Activated T-cell treated with anti-CD3 and anti-CD28 coated beads, Interleukin-2, amount 50 U/mL, for 48 hours (primary cell): ENCODE data around the gene RNF5.

Source experiments
- DNase-seq, 2 experiments: peaks; one replicate each; pipeline ENCODE4 v3.0.0-alpha.2; 2020

Gene RNF5

GRCh38 chr6:32152769-32153563 lies 25.2 kb upstream of the RNF5 start:
- DNase-seq, result peak in 1 of 2 experiments; percentile 43

- DNase-seq, result peak; percentile 87
Measured at GRCh38 chr6:32153564-32154513, 24.4 kb upstream of the RNF5 start, which contains the start of gene PPT2. Gene PPT2, plus strand, starts transcription at chr6:32154141. Its CDS starts 454 bp downstream, at chr6:32154595.

GRCh38 chr6:32154514-32155161 lies 23.6 kb upstream of the RNF5 start:
- peak; percentile 74 to 77 for DNase-seq

GRCh38 chr6:32156891-32157290 lies 21.3 kb upstream of the RNF5 start:
- no peak for DNase-seq

GRCh38 chr6:32158052-32158451 lies 20.2 kb upstream of the RNF5 start:
- DNase-seq, result no peak

- no peak for DNase-seq
Measured at GRCh38 chr6:32163559-32164258, 14.5 kb upstream of the RNF5 start.

GRCh38 chr6:32164295-32164694 lies 13.9 kb upstream of the RNF5 start, which contains the start of gene EGFL8:
Gene EGFL8, plus strand, starts transcription at chr6:32164595. Its CDS starts 1,571 bp downstream, at chr6:32166166.
- DNase-seq, result no peak

GRCh38 chr6:32166411-32167061 lies 11.7 kb upstream of the RNF5 start:
- no peak for DNase-seq

- DNase-seq, result no peak
Measured at GRCh38 chr6:32167154-32167760, 10.9 kb upstream of the RNF5 start.

GRCh38 chr6:32167761-32168262 lies 10.4 kb upstream of the RNF5 start:
- no peak for DNase-seq

- no peak for DNase-seq
Measured at GRCh38 chr6:32168350-32168749, 9.9 kb upstream of the RNF5 start.

- no peak for DNase-seq
Measured at GRCh38 chr6:32168807-32169591, 9.2 kb upstream of the RNF5 start.

GRCh38 chr6:32170294-32170693 lies 7.9 kb upstream of the RNF5 start:
- DNase-seq, result no peak

- DNase-seq, result no peak
Measured at GRCh38 chr6:32171234-32171633, 7.0 kb upstream of the RNF5 start.

- no peak for DNase-seq
Measured at GRCh38 chr6:32173051-32173727, 5.0 kb upstream of the RNF5 start.

- DNase-seq, result no peak
Measured at GRCh38 chr6:32174416-32174815, 3.8 kb upstream of the RNF5 start.

- no peak for DNase-seq
Measured at GRCh38 chr6:32175322-32175710, 2.9 kb upstream of the RNF5 start.

GRCh38 chr6:32175711-32176475 lies 2.3 kb upstream of the RNF5 start, which contains the start of gene AGPAT1:
Gene AGPAT1, minus strand, starts transcription at chr6:32176084. Its CDS starts 4,588 bp downstream, at chr6:32171496.
- peak; percentile 98 for DNase-seq
